ENCODE results near the gene JPH2. TPM values are rescaled to one million over a fixed set of nuclear protein-coding genes. Genes with fewer than 3 reads are reported as not detected.

Gene JPH2
- total RNA-seq, 1 experiment from 2014 or later: 0.81 TPM

GRCh38 chr20:44167736-44168135, 19.3 kb downstream of the JPH2 start (continued):
- TF ChIP-seq ARID4B (CRISPR knock-in tag; IDR thresholded peaks at IDR 0.05; ENCODE audit: borderline replicate concordance): no peak
- no peak for TF ChIP-seq FOXP4 (CRISPR knock-in tag; IDR thresholded peaks at IDR 0.05)
- no peak for TF ChIP-seq ZNF532 (CRISPR knock-in tag; IDR thresholded peaks at IDR 0.05; ENCODE audit: borderline replicate concordance)

GRCh38 chr20:44166477-44166876, 20.5 kb downstream of the JPH2 start:
- ChIA-PET POLR2A (no interaction called here), CTCF (interaction anchor here (0.7 to 1.3 kb wide), 3 partner anchors 23 to 144 kb away, joined by 3 read pairs; partner anchors contain the start of gene FITM2)
- DNase-seq (ENCODE audit: low spot score): no peak
- Mint-ChIP-seq H3K4me3 (no peak overlapping the region), H3K36me3 (no peaks in the 10 kb centered on the region), H3K9me3 (peaks cover 9% of the 10 kb centered on the region), H3K27ac (no peak overlapping the region), H3K27me3 (ENCODE audit: low read depth) (peaks cover 1% of the 10 kb centered on the region; the same call in 1 of the 2 replicates), H3K4me1 (peaks cover 3% of the 10 kb centered on the region; the same call in 1 of the 2 replicates)
- no peak for ATAC-seq
- no peak for TF ChIP-seq ZNF425 (CRISPR knock-in tag; conservative IDR thresholded peaks at IDR 0.05)
- no peak for TF ChIP-seq ZBTB43 (CRISPR knock-in tag; IDR thresholded peaks at IDR 0.05)
- TF ChIP-seq NR3C1 (CRISPR knock-in tag; conservative IDR thresholded peaks at IDR 0.05; ENCODE audit: low read depth): no peak
- TF ChIP-seq ZNF671 (CRISPR knock-in tag; IDR thresholded peaks at IDR 0.05): no peak
- no peak for TF ChIP-seq FOXP4 (CRISPR knock-in tag; IDR thresholded peaks at IDR 0.05)
- TF ChIP-seq CREB1 (CRISPR knock-in tag; IDR thresholded peaks at IDR 0.05): no peak
- no peak for TF ChIP-seq HMGA2 (CRISPR knock-in tag; IDR thresholded peaks at IDR 0.05)
- no peak for TF ChIP-seq E2F5 (CRISPR knock-in tag; IDR thresholded peaks at IDR 0.05)

Measured in WTC11 (cell line).